ENCODE results near the gene NRK.

DNA sequence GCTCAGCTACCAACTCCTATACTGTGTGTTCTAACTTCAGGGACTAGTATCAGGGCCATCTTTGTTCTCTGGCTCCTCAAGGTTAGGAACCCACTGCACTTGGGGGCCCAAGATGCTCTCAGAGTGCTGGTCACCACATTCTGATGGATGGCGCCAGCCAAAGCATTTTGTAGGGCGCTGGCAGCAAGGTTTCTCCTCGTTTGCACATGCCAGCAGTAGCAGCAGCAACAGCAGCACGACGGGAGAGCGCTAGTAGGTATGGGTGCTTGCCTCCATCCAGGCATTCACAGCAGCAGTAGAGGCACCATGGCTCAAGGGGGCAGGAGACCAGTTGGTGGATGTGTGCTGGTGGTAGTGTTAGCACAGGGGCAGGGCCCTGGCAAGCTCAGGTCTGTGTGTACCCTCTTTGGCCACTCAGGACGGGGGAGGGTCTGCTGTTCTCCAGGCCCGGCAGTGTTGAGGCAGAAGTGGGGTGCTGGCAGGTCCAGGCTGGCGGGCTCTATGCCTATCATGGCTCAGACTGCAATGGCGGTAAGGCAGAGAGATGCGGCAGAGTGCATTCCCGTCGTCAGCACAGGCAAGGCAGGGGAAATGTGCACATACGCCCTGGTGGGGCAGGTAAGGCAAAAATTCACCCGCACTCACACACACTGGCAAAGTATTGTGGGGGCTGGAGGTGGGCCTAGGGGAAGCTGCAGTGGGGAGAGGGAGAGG, 159.6 kb downstream of the NRK start:
- TF ChIP-seq, protein P1, sequence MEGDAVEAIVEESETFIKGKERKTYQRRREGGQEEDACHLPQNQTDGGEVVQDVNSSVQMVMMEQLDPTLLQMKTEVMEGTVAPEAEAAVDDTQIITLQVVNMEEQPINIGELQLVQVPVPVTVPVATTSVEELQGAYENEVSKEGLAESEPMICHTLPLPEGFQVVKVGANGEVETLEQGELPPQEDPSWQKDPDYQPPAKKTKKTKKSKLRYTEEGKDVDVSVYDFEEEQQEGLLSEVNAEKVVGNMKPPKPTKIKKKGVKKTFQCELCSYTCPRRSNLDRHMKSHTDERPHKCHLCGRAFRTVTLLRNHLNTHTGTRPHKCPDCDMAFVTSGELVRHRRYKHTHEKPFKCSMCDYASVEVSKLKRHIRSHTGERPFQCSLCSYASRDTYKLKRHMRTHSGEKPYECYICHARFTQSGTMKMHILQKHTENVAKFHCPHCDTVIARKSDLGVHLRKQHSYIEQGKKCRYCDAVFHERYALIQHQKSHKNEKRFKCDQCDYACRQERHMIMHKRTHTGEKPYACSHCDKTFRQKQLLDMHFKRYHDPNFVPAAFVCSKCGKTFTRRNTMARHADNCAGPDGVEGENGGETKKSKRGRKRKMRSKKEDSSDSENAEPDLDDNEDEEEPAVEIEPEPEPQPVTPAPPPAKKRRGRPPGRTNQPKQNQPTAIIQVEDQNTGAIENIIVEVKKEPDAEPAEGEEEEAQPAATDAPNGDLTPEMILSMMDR (optimal IDR thresholded peaks at IDR 0.05 in 1 of 3, IDR thresholded peaks at IDR 0.05 in 1 of 3, conservative IDR thresholded peaks at IDR 0.05 in 1 of 3; ENCODE audit: extremely low read depth in 1 of 3, insufficient read depth in 2 of 3, low read length in 3 of 3): no peak
- TF ChIP-seq EZH2 (IDR thresholded peaks at IDR 0.05; ENCODE audit: low read length): no peak

Data from keratinocyte (primary cell).